SHP77 (cell line): ENCODE measurements around the gene USP14.

ENCODE experiments used
- DNase-seq, 2 experiments: peaks; one replicate each; lab custom pipeline; 2025; lab: John Stamatoyannopoulos, UW

The USP14 gene

DNA sequence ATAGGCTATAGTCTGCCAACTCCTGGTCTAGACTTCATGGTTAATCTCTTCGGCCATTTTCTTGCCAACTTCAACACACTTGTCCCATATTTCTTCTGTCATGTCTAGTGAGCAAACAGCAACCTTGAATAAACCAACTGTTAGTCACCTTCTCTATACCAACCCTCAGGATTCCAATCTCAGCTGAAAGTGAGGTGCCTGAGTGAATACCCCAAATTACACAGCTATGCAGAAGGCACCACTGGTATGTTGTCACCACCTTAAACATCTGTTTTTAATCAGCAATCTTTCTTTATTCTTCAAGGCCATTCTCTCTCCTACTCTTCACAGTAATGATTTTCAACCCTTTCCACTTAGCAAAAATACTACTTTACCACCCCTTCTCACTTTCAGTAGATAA is 70.2 kb downstream of the USP14 start:
- DNase-seq: no peak

DNA sequence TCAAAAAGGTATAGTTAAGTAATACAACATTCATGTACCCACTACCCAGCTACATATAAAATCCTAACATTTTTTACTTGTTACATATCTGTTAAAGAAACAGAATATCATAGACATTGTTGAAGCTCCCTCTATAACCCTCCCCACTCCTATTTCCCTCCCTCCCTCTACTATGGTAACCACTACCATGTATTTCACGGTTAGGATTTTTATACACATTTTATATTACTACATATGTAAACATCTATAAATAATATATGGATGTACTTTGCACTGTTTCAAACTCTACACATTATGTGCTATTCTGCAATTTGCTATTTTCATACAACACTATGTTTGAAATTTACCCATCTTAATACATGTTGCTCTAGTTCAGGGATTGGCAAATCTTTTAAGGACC is 73.2 kb downstream of the USP14 start:
- no peak for DNase-seq

DNA sequence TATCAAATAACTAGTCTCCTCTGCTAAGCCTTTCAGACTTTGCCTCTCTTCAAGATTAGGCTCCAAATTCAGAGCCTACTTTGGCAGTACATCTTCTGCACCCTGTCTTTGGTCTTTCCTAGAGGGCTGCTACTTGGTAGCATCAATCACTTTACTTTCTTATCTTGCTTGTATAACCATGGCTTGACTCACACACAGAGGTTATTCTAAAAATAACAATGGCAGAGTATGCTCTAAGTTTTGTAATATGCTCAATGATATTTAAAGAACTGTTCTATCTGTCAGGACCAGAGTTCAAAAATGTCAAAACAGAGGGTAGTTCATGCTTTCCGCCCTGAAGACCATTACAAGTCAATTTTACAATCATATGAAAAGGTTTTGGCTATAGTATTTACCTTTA is 81.8 kb downstream of the USP14 start:
- DNase-seq: no peak

DNA sequence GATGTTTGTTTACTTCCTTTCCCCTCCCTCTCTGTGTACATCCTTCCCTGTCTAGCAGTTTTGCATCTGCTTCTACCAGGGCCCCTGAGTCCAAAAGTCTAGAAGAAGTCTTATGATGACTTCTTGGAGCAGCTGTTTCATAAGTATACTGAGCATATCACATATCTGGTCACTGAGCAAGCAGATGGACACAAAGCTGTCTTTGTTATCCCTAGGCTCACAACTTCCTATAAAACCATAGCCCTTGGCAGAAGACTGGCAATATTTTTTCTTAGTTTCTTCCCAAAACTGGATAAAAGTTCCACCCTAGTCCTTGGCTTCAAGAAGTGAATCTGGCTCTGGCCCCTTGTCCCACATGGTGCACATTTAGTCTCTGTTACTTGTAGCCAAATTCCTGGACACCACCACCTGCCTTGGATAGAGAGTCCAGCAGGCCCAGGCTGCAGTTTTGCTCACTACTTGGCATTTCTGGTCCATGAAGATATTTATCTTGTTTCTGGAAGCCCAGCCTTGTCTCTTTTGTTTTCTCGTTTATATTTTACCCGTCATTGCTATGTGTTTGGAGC is 87.0 kb downstream of the USP14 start:
- DNase-seq: no peak

DNA sequence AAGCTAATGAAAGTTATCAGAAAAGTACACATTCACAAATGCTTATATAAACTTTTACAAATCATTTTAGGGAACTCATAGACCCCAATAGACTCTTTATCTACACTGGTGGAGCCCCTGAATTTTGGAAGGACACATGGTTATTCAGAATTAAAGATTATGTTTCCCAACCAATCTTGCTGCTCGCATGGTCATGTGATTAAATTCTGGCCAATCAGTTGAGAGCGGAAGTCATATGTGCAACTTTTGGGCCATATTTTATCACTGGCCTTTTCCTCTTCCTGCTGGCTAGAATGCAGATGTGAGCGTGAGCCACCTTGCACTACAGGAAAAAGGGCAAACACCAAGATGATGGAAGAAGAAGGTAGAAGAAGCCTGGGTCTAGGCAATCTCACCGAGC is 89.7 kb downstream of the USP14 start:
- DNase-seq: no peak

DNA sequence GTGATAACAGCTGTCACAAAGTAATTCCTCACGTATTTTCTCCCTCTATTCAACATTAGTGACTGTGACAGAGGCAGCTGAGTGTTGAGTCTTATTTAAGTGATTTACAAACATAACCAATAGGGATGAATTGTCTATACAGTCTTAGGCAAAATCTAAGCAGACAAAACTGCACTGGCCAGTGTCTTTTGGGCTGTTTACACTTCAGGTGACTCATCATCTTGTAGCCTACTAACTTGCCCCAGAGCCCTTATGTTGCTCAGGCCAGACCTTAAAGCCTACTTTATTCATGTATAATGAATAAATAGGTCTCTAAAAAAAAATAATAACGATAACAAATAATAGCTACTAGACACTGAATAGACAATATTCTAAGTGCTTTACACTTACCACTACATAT is 92.3 kb downstream of the USP14 start:
- DNase-seq: no peak

DNA sequence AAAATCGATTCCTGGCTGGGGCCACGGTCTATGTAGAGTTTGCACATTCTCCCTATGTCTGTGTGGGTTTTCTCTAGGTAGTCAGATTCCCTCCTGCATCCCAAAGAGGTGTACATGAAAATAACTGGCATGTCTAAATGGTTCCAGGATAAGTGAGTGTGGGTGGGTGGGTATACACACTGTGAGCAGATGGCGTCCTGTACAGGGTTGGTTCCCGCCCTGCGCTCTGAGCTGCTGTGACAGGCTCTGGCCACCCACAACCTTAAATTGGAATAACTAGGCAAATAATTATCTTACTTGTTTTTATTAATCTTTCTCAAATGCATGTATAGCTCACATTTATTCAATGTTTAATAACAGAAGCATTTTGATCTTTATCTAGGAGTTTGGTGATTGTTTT is 93.2 kb downstream of the USP14 start:
- DNase-seq: no peak

DNA sequence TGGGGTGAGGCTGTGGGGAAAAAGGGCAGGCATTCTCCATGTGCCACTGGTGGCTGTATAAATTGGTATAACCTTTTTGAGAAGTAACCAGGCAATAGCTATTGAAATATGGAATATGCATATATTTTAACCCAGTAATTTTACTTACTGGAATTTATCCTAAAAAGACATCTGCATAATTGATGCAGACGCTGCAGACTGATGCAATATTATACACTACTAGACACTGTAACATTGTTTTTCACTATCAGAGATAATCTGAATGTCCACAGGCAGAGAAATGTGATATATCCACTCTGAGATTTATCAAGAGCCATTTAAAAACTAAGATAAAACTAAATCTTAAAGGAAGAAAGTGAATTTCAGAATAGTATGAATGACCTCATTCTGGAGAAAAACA is 94.8 kb downstream of the USP14 start:
- no peak for DNase-seq

DNA sequence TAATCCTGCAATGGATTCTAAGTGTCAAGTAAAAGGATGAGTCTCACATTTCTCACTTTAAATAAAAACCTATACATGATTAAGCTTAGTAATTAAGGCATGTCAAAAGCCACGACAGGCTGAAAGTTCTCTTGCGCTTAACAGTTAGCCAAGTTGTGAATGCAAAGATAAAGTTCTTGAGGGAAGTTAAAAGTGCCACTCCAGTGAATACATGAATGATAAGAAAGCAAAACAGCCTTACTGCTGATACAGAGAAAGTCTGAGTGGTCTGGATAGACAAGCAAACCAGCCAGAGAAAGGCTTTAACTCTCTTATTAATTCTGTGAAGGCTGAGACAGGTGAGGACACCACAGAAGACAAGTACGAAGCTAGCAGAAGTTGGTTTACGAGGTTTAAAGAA is 96.8 kb downstream of the USP14 start:
- no peak for DNase-seq

DNA sequence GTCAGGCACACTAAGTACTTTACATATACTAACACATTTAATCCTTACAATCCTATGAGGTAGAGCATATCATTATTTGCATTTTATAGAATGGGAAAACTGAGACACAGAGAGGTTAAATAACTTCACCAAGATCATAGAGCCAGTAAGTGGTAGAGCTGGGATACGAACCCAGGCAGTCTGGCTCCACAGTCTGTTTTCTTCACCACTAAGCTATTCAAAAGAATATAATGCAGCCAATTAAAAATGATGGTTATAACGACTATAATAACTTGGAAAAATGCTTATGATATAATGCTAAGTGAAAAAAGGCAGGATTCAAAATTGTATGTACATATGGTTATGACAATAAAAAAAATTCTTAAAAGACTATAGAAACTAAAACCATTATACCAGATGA is 102.2 kb downstream of the USP14 start:
- DNase-seq: no peak

DNA sequence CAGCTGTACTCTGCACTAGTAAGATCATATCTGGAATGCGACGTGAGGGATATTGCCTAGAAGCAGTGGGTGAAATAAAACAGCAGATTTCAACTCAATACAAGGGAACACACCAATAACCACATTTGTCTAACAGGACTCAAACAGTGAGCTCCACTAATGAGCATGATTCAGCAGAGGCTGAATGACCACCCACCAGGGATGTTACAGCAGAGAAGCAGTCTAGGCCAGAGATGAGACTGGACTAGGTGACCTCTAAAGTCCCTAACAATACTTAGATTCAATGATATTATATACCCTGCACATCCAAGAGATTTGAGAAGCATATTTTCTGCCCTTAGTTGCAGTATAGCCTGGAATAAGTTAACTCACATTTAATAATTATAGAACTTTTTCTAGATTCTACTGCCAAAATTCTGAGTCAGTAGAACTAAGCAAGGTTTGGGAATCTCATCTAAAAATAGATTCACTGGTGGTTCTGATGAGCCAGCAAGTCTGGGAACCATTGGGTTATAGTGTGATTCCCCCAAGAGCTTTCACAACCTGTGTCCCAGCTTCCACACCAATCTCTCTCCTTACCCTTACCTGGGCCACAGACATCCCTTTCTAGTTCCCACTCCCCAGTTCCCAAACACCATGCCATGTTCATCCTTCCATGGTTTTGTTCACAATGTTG is 103.2 kb downstream of the USP14 start:
- DNase-seq: no peak
